Coronary artery (tissue), 2 donors: ENCODE measurements around the gene COMMD10.
"Not testable (repeated sequence)": the region's sequence is repeated elsewhere in the genome, so short reads cannot be mapped to it uniquely, and the experiment has no call there.

ENCODE experiments used
- DNase-seq: peaks from one replicate; pipeline ENCODE4 v3.0.0-alpha.2; 2017; ENCODE audit warnings: low spot score
- H3K27ac ChIP-seq, 2 donors: fragments of 200-600 bp; sonication (generic); one replicate each; pipeline ENCODE4 v1.5.1; 2016 to 2019
- H3K4me3 ChIP-seq: fragments of 200-600 bp; sonication (generic); 2 replicates; pipeline ENCODE4 v1.5.1; 2016; ENCODE audit warnings: mild to moderate bottlenecking, moderate library complexity
- TF ChIP-seq, protein P1 (sequence below): fragments of 200-600 bp; sonication (generic); IDR thresholded peaks from one replicate; pipeline ENCODE4 v1.5.1; 2019; ENCODE audit warnings: antibody characterized with exemption

The COMMD10 gene

DNA sequence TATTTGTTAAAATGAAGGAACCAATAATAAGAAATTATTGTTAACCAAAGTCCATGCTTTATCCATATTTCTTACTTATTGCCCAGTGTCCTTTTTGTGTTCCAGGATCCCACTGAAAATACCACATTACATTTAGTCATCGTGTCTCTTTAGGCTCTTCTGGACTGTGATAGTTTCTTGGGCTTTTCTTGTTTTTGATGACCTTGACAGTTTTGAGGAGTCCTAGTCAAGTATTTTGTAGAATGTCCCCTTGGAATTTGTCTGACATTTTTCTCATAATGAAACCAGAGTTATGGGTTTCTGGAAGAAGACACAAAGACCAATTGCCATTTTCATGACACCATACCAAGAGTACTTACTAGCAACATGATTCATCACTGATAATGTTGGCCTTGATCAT, 13.6 kb upstream of the COMMD10 start:
- no peak for DNase-seq
- H3K4me3 ChIP-seq = no peak overlapping the region
- H3K27ac ChIP-seq = no peak overlapping the region
- TF ChIP-seq, protein P1, sequence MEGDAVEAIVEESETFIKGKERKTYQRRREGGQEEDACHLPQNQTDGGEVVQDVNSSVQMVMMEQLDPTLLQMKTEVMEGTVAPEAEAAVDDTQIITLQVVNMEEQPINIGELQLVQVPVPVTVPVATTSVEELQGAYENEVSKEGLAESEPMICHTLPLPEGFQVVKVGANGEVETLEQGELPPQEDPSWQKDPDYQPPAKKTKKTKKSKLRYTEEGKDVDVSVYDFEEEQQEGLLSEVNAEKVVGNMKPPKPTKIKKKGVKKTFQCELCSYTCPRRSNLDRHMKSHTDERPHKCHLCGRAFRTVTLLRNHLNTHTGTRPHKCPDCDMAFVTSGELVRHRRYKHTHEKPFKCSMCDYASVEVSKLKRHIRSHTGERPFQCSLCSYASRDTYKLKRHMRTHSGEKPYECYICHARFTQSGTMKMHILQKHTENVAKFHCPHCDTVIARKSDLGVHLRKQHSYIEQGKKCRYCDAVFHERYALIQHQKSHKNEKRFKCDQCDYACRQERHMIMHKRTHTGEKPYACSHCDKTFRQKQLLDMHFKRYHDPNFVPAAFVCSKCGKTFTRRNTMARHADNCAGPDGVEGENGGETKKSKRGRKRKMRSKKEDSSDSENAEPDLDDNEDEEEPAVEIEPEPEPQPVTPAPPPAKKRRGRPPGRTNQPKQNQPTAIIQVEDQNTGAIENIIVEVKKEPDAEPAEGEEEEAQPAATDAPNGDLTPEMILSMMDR = no peak

DNA sequence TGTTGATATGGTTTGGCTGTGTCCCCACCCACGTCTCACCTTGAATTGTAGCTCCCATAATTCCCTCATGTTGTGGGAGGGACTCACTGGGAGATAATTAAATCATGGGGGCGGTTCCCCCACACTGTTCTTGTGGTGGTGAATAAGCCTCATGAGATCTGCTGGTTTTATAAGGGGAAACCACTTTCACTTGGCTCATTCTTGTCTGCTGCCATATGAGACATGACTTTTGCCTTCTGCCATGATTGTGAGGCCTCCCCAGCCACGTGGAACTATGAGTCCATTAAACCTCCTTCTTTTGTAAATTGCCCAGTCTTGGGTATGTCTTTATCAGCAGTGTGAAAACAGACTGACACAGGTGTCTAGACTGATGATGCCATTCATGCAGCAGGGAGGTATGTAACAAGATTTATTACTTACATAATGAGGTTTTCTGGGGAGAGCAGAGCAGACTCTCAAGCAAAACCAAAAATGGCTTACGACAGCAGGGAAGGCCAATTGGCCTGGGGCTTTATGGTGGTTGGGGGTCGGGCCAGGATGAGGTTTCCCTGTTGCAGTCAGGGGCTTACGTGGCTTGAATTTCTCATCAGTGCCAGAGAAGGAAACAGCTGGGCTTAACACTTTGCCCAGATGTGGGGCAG, 9.5 kb upstream of the COMMD10 start:
- TF ChIP-seq, protein P1 = no peak
- Histone ChIP-seq H3K4me3 (no peak overlapping the region), H3K27ac (no peak overlapping the region)
- DNase-seq = no peak

DNA sequence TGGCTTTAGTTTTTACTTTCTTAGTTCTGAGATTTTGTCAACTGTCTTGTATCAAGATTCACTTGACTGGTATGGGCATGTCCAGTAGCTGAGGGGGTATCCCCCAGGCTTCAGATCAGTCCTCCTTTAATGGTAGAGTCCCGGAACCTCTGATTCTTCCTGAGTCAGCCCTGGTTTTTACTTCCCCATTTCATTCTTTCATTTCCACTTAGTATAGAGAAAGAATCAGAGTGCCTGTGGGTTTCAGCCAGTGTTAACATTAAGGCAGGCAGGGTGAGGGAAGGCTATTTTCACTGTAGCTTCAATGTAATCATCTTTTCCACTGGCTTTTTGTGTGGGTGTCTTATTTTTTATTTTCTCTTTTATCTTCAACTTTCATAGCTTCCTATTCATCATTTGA, 8.3 kb upstream of the COMMD10 start:
- Histone ChIP-seq H3K4me3 (no peak overlapping the region), H3K27ac (no peak overlapping the region)
- TF ChIP-seq, protein P1 = no peak
- no peak for DNase-seq

DNA sequence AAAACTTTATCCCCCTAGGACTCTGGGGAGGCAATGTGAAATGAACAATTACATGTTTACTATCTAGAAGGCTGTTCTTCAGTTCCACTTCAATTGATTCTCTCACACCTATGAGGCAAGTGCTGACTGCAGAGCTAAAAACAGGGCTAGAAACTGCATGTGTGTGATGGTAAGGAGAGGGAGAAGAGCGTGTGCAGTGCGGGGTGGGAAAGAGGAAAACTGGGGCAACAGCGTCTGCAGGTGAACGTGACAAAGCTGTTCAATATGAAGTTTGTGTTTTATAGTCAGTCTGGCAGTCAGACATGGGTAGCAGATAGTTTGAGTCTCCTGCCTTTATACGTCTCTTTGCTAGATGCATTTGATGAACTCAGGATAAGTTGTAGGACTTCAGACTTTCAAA, 6.6 kb upstream of the COMMD10 start:
- H3K4me3 ChIP-seq = no peak overlapping the region

DNA sequence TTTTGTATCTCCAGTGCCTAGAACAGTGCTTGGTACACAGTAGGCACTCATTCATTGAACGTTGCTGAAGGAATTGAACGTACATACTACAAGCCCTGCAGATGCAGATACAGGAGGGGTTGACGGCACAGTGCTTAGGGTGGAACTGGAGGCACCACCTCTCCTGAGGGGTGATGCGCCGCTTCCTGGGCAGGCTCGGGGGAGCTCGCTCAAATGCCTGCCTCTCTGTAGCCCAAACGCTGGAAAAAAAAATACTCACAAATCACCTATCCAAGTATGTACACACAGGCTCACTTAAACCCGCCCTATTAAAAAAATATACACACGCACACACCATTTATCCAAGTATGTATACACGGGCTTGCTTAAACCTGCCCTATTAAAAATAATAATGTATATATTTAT, 536 bp upstream of the COMMD10 start:
- TF ChIP-seq, protein P1 = no peak
- DNase-seq = no peak
- peak overlapping the region; percentile 87 for H3K4me3 ChIP-seq
- H3K27ac ChIP-seq = peak overlapping the region in 1 of 2 donors; percentile 86

More for the DNA sequence above, 6.6 kb upstream of the COMMD10 start:
- TF ChIP-seq, protein P1 = no peak
- no peak overlapping the region for H3K27ac ChIP-seq
- no peak for DNase-seq

DNA sequence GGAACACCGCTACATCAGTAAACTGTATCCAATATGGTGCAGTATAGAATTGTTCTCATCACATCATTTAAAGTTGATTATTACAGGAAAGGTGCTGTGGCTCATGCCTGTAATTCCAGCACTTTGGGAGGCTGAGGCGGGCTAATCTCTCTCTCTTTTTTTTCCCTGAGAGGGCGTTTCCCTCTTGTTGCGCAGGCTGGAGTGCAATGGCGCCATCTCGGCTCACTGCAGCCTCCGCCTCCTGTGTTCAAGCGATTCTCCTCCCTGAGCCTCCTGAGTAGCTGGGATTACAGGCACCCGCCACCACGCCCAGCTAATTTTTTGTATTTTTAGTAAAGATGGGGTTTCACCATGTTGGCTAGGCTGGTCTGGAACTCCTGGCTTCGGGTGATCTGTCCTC, 1.5 kb downstream of the COMMD10 start:
- H3K4me3 ChIP-seq = peak overlapping the region; percentile 87
- H3K27ac ChIP-seq, DNase-seq: not testable (repeated sequence)

DNA sequence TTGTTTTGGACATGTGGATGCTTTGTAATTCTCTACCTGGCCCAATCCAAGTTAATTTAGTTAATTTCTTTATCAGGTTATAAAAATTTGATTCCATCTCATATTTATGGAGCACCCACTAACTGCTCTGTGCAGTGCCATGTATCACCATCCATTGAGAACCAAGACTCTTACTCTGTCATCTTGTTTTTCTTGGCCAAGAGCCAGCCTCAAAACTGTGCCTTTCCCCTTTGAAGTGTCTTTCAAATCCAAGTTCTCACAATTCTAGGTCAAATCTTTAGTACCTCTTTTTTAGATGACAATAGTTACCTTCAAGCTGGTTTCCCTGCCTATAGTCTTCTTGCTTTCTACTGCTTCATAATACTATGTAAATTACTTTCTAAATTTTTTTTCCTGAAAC, 3.2 kb downstream of the COMMD10 start:
- Histone ChIP-seq H3K4me3 (no peak overlapping the region), H3K27ac (no peak overlapping the region)
- TF ChIP-seq, protein P1 = no peak
- no peak for DNase-seq
